ENCODE results near the gene KPTN. TPM values are rescaled to one million over a fixed set of nuclear protein-coding genes. Genes with fewer than 3 reads are reported as not detected.
A peak's percentile ranks its signal among the peaks of the same experiment; 100 is the strongest.

KPTN gene
- total and polyA plus RNA-seq, 2 experiments from 2014 or later: 10.1 to 22.6 TPM

- Histone ChIP-seq H2AFZ (no peak overlapping the region), H3K9me3 (ENCODE audit: low read depth) (no peaks in the 10 kb centered on the region), H3K9me2 (replicated peaks; ENCODE audit: insufficient read depth) (no peaks in the 10 kb centered on the region), H3K36me3 (replicated peaks; ENCODE audit: insufficient read depth, low read depth) (no peaks in the 10 kb centered on the region), H4K20me1 (ENCODE audit: insufficient read depth, poor library complexity, severe bottlenecking) (no peaks in the 10 kb centered on the region), H3K27ac (peak overlapping the region; percentile 90), H3K4me3 (no peak overlapping the region), H3K79me2 (no peaks in the 10 kb centered on the region), H3K4me2 (peak overlapping the region; percentile 82), H3K4me1 (ENCODE audit: insufficient read depth) (peaks cover 6% of the 10 kb centered on the region), H3K27me3 (no peaks in the 10 kb centered on the region)
- TF ChIP-seq EZH2phosphoT487 (IDR thresholded peaks at IDR 0.05; ENCODE audit: low read depth, severe bottlenecking, unreplicated experiment) (no peak), EZH2 (IDR thresholded peaks at IDR 0.05; ENCODE audit: borderline replicate concordance) (no peak)
- TF ChIP-seq, protein P1, sequence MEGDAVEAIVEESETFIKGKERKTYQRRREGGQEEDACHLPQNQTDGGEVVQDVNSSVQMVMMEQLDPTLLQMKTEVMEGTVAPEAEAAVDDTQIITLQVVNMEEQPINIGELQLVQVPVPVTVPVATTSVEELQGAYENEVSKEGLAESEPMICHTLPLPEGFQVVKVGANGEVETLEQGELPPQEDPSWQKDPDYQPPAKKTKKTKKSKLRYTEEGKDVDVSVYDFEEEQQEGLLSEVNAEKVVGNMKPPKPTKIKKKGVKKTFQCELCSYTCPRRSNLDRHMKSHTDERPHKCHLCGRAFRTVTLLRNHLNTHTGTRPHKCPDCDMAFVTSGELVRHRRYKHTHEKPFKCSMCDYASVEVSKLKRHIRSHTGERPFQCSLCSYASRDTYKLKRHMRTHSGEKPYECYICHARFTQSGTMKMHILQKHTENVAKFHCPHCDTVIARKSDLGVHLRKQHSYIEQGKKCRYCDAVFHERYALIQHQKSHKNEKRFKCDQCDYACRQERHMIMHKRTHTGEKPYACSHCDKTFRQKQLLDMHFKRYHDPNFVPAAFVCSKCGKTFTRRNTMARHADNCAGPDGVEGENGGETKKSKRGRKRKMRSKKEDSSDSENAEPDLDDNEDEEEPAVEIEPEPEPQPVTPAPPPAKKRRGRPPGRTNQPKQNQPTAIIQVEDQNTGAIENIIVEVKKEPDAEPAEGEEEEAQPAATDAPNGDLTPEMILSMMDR (IDR thresholded peaks at IDR 0.05; ENCODE audit: poor library complexity): no peak
- WGBS (ENCODE audit: low lambda C conversion rate, missing lambda C conversion rate): 96% methylated on average over 6 of the region's 6 CpGs
- DNase-seq (ENCODE audit: low spot score): no peak
These were observed 1.2 kb upstream of the KPTN start for GRCh38 chr19:47485210-47485609.

DNA sequence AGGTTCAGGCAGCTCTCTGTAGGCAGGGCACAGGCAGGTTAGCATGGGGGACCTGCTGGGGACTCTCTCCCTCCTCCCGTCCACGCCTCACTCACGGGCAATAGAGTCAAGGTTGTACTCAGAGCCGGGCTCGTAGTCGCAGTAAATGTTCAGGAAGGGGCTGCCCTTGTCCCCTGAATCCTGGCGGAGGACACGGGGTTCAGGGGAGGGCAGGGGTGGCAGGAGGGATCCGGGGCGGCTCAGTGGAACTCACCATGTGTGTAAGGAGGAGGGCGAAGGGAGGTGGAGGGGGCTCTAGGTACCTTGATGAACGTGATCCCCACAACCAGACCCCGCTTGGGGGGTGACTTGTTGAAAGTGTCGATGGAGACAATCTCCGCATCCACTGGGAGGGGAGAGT is 819 bp downstream of the KPTN start:
- Histone ChIP-seq H3K27ac (no peak overlapping the region), H3K27me3 (no peaks in the 10 kb centered on the region), H3K9me2 (replicated peaks; ENCODE audit: insufficient read depth) (no peaks in the 10 kb centered on the region), H4K20me1 (ENCODE audit: insufficient read depth, poor library complexity, severe bottlenecking) (no peaks in the 10 kb centered on the region), H3K36me3 (replicated peaks; ENCODE audit: insufficient read depth, low read depth) (no peaks in the 10 kb centered on the region), H3K4me3 (no peak overlapping the region), H2AFZ (peak overlapping the region; percentile 5), H3K4me2 (peak overlapping the region; percentile 82), H3K9me3 (ENCODE audit: low read depth) (no peaks in the 10 kb centered on the region), H3K4me1 (ENCODE audit: insufficient read depth) (peaks cover 6% of the 10 kb centered on the region), H3K79me2 (no peaks in the 10 kb centered on the region)
- 93% methylated on average over 15 of the region's 15 CpGs for WGBS (ENCODE audit: low lambda C conversion rate, missing lambda C conversion rate)
- no peak for TF ChIP-seq EZH2 (IDR thresholded peaks at IDR 0.05; ENCODE audit: borderline replicate concordance)
- TF ChIP-seq, protein P1 (IDR thresholded peaks at IDR 0.05; ENCODE audit: poor library complexity): no peak
- TF ChIP-seq EZH2phosphoT487 (IDR thresholded peaks at IDR 0.05; ENCODE audit: low read depth, severe bottlenecking, unreplicated experiment): no peak
- DNase-seq (ENCODE audit: low spot score): no peak

DNA sequence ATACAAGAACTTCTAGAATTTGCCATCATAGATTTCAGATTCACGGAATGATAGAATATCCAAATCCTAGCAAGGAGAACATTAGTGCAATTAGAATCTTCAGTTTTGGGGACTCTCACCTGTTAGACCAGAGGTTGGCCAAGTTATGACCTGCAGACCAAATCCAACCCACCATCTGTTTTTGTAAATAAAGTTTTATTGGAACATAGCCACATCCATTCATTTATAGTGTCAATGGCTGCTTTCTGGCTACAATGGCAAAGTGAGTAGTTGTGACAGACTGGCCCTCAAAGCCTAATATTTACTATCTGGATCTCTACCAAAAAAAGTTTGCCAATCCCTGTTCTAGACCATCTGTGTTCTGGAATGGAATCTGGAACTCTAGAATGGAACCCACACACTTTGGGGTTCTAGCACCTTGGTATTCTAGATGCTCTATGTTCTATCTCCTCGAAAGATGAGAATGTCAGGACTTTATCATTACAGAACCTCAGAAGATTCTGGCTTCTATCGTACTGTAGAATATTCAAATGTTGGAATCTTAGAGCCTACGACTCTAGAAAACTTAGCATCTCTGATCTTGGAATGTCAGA is 2.5 kb downstream of the KPTN start:
- Histone ChIP-seq H3K4me2 (no peak overlapping the region), H3K4me1 (ENCODE audit: insufficient read depth) (peaks cover 6% of the 10 kb centered on the region), H3K79me2 (no peaks in the 10 kb centered on the region), H3K9me3 (ENCODE audit: low read depth) (no peaks in the 10 kb centered on the region), H3K4me3 (no peak overlapping the region), H2AFZ (no peak overlapping the region), H3K27ac (no peak overlapping the region), H3K9me2 (replicated peaks; ENCODE audit: insufficient read depth) (no peaks in the 10 kb centered on the region), H3K36me3 (replicated peaks; ENCODE audit: insufficient read depth, low read depth) (no peaks in the 10 kb centered on the region), H3K27me3 (no peaks in the 10 kb centered on the region), H4K20me1 (ENCODE audit: insufficient read depth, poor library complexity, severe bottlenecking) (no peaks in the 10 kb centered on the region)
- 98% methylated on average over 4 of the region's 4 CpGs for WGBS (ENCODE audit: low lambda C conversion rate, missing lambda C conversion rate)
- DNase-seq (ENCODE audit: low spot score): no peak
- TF ChIP-seq, protein P1 (IDR thresholded peaks at IDR 0.05; ENCODE audit: poor library complexity): no peak
- no peak for TF ChIP-seq EZH2phosphoT487 (IDR thresholded peaks at IDR 0.05; ENCODE audit: low read depth, severe bottlenecking, unreplicated experiment)
- no peak for TF ChIP-seq EZH2 (IDR thresholded peaks at IDR 0.05; ENCODE audit: borderline replicate concordance)

All from hepatocyte (in vitro differentiated cells).